ENCODE results near the gene MAN1C1. TPM values are rescaled to one million over a fixed set of nuclear protein-coding genes. Genes with fewer than 3 reads are reported as not detected.

MAN1C1 gene
- total and polyA plus RNA-seq, 7 donors = 0.69 to 32.1 (median 12.8) TPM

GRCh38 chr1:25772164-25772563 is 155.6 kb downstream of the MAN1C1 start:
- H3K4me1 ChIP-seq = peaks cover 0 to 48% (median 19%) of the 10 kb centered on the region in 4 donors
- H3K27me3 ChIP-seq = no peaks in the 10 kb centered on the region
- no peak for DNase-seq
- H3K4me3 ChIP-seq = no peak overlapping the region
- intact Hi-C loops (cut with DNase I) = no loop called here
- H3K27ac ChIP-seq = no peak overlapping the region
- no peaks in the 10 kb centered on the region for H3K9me3 ChIP-seq
- peaks cover 0 to 7% (median 0%) of the 10 kb centered on the region in 4 donors for H3K36me3 ChIP-seq
- WGBS, 2 donors = 94 to 97% methylated on average over 5 of the region's 5 CpGs
- TF ChIP-seq POLR2A (IDR thresholded peaks at IDR 0.05) (no peak), CTCF (IDR thresholded peaks at IDR 0.05) (no peak), EP300 (IDR thresholded peaks at IDR 0.05) (no peak), POLR2AphosphoS5 (IDR thresholded peaks at IDR 0.05) (no peak)

- Histone ChIP-seq H3K4me3 (no peak overlapping the region), H3K27me3 (no peaks in the 10 kb centered on the region), H3K27ac (no peak overlapping the region), H3K36me3 (peaks cover 0 to 9% (median 0%) of the 10 kb centered on the region in 4 donors), H3K4me1 (peaks cover 0 to 48% (median 19%) of the 10 kb centered on the region in 4 donors), H3K9me3 (no peaks in the 10 kb centered on the region)
- no peak for DNase-seq
- WGBS, 2 donors = 92% methylated on average over 5 of the region's 5 CpGs
- TF ChIP-seq POLR2A (IDR thresholded peaks at IDR 0.05) (no peak), POLR2AphosphoS5 (IDR thresholded peaks at IDR 0.05) (no peak), CTCF (IDR thresholded peaks at IDR 0.05) (no peak), EP300 (IDR thresholded peaks at IDR 0.05) (no peak)
- intact Hi-C loops (cut with DNase I) = no loop called here
These were observed 156.2 kb downstream of the MAN1C1 start for GRCh38 chr1:25772692-25773245.

- peaks cover 0 to 48% (median 19%) of the 10 kb centered on the region in 4 donors for H3K4me1 ChIP-seq
- no peak for TF ChIP-seq EP300 (IDR thresholded peaks at IDR 0.05)
- no peak for TF ChIP-seq POLR2A (IDR thresholded peaks at IDR 0.05)
- TF ChIP-seq POLR2AphosphoS5 (IDR thresholded peaks at IDR 0.05) = no peak
- no peak for TF ChIP-seq CTCF (IDR thresholded peaks at IDR 0.05)
- no peaks in the 10 kb centered on the region for H3K9me3 ChIP-seq
- intact Hi-C loops (cut with DNase I) = no loop called here
- 19 to 73% methylated on average over 4 of the region's 4 CpGs for WGBS, 2 donors
- peaks cover 0 to 17% (median 0%) of the 10 kb centered on the region in 4 donors for H3K36me3 ChIP-seq
- DNase-seq = no peak
- H3K27me3 ChIP-seq = no peaks in the 10 kb centered on the region
- no peak overlapping the region for H3K4me3 ChIP-seq
- H3K27ac ChIP-seq = no peak overlapping the region
These were observed 157.0 kb downstream of the MAN1C1 start for GRCh38 chr1:25773441-25774125.

- TF ChIP-seq CTCF (IDR thresholded peaks at IDR 0.05) = no peak
- TF ChIP-seq EP300 (IDR thresholded peaks at IDR 0.05) = no peak
- TF ChIP-seq POLR2A (IDR thresholded peaks at IDR 0.05) = no peak
- no peak for TF ChIP-seq POLR2AphosphoS5 (IDR thresholded peaks at IDR 0.05)
- Histone ChIP-seq H3K4me3 (no peak overlapping the region), H3K27ac (no peak overlapping the region), H3K36me3 (peaks cover 0 to 20% (median 0%) of the 10 kb centered on the region in 4 donors), H3K4me1 (peaks cover 0 to 48% (median 19%) of the 10 kb centered on the region in 4 donors), H3K27me3 (no peaks in the 10 kb centered on the region), H3K9me3 (no peaks in the 10 kb centered on the region)
- no peak for DNase-seq
- WGBS, 2 donors = 70 to 77% methylated on average over 13 of the region's 13 CpGs
- intact Hi-C loops (cut with DNase I) = no loop called here
These were observed 157.7 kb downstream of the MAN1C1 start for GRCh38 chr1:25774206-25774803.

Data from sigmoid colon (tissue), 7 donors.